K562 (cell line): ENCODE data around the gene NOL4L. TPM values are rescaled to one million over a fixed set of nuclear protein-coding genes. Genes with fewer than 3 reads are reported as not detected.

Source experiments
- ATAC-seq: fragments of 200-7000 bp; cut with Tn5 transposase; 3 replicates; pipeline ENCODE4 v1.9.1; 2020; ENCODE audit warnings: moderate library complexity
- BruUV-seq: library from RNA; stranded (reverse); fragments of 400-500 nt; replicated peaks from 2 replicates; lab custom pipeline; 2021; lab: Mats Ljungman, UMichigan
- CTCF ChIA-PET: fragments of 300-600 bp; formaldehyde crosslinking; extraction: SDS; loops from one replicate; lab custom pipeline; 2021; ENCODE audit warnings: low intra/inter-chr PET ratio; lab: Yijun Ruan, JAX
- POLR2A ChIA-PET: fragments of 300-600, 350-650 bp; sonication (Branson Sonifier 250); formaldehyde crosslinking; extraction: SDS; loops from one replicate; lab custom pipeline; 2021; ENCODE audit warnings: antibody characterized with exemption, inconsistent platforms; lab: Yijun Ruan, JAX
- DNase-seq, 4 experiments: peaks; one replicate each; pipeline versions ENCODE4 v3.0.0 to v3.0.0-alpha.2; 2011 to 2018; ENCODE audit warnings: low spot score in 3 of 4, mixed read lengths in 3 of 4; ENCODE audit errors: extremely low read depth in 1 of 4
- FAIRE-seq: peaks from 2 replicates; lab custom pipeline; 2011; peaks lifted over from hg19 to GRCh38; lab: Jason Lieb, UNC
- H2AFZ ChIP-seq: 2 replicates; pipeline ENCODE4 v1.6.0; 2011; ENCODE audit warnings: low read depth, low read length, control low read depth, inconsistent platforms
- H3K27ac ChIP-seq: fragments of 200-600 bp; 3 replicates; pipeline ENCODE4 v1.8.0; 2011; ENCODE audit warnings: low read depth, mild to moderate bottlenecking, control low read depth, inconsistent platforms, low read length, moderate library complexity, mixed read lengths; ENCODE audit errors: extremely low read depth
- H3K27me3 ChIP-seq, 2 experiments: fragments of 300-600 bp in 1 of 2; 2 replicates in 1 of 2; 3 replicates in 1 of 2; pipeline versions ENCODE4 v1.6.0 to v1.8.0; 2011; ENCODE audit warnings: inconsistent platforms in 2 of 2, low read length in 2 of 2, mild to moderate bottlenecking in 1 of 2, mixed read lengths in 1 of 2, moderate library complexity in 1 of 2; ENCODE audit not compliant: control insufficient read depth in 2 of 2, insufficient read depth in 2 of 2
- H3K36me3 ChIP-seq: fragments of 300-600 bp; 3 replicates; pipeline ENCODE4 v1.8.0; 2011; ENCODE audit warnings: mild to moderate bottlenecking, low read length, inconsistent platforms; ENCODE audit not compliant: control insufficient read depth, insufficient read depth
- H3K4me1 ChIP-seq, 2 experiments: fragments of 200-600 bp in 1 of 2; replicated peaks in 1 of 2; 2 replicates in 1 of 2; 3 replicates in 1 of 2; pipeline versions ENCODE4 v1.5.1 to v1.8.0; 2011; ENCODE audit warnings: inconsistent platforms in 2 of 2, low read length in 2 of 2, mild to moderate bottlenecking in 1 of 2, mixed read lengths in 1 of 2, moderate library complexity in 1 of 2; ENCODE audit not compliant: control insufficient read depth in 2 of 2, insufficient read depth in 2 of 2
- H3K4me2 ChIP-seq: 2 replicates; pipeline ENCODE4 v1.6.1; 2011; ENCODE audit warnings: low read length, control low read depth, inconsistent platforms, mixed read lengths; ENCODE audit not compliant: insufficient read depth
- H3K4me3 ChIP-seq: fragments of 200-600 bp; sonication (generic), shearing (Covaris generic); 2 replicates; pipeline ENCODE4 v1.5.1; 2016; ENCODE audit warnings: control low read depth, inconsistent platforms
- H3K79me2 ChIP-seq: fragments of 200-600 bp; 3 replicates; pipeline ENCODE4 v1.8.0; 2011; ENCODE audit warnings: low read length, inconsistent platforms; ENCODE audit not compliant: control insufficient read depth, insufficient read depth
- H3K9ac ChIP-seq, 2 experiments: 2 replicates each; pipeline versions ENCODE4 v1.6.0 to v1.6.1; 2011; ENCODE audit warnings: low read depth in 2 of 2, low read length in 2 of 2, control low read depth in 1 of 2, inconsistent platforms in 1 of 2, mild to moderate bottlenecking in 1 of 2, mixed read lengths in 1 of 2; ENCODE audit not compliant: insufficient read depth in 1 of 2
- H3K9me1 ChIP-seq: one replicate; pipeline ENCODE4 v1.6.0; 2011; ENCODE audit warnings: inconsistent platforms, mild to moderate bottlenecking, low read length, moderate library complexity; ENCODE audit not compliant: control insufficient read depth, insufficient read depth
- H3K9me3 ChIP-seq: replicated peaks from 2 replicates; pipeline ENCODE4 v1.5.1; 2011; ENCODE audit warnings: low read depth, low read length, inconsistent platforms; ENCODE audit not compliant: control insufficient read depth, insufficient read depth
- H4K20me1 ChIP-seq: replicated peaks from 2 replicates; pipeline ENCODE4 v1.6.1; 2011; ENCODE audit warnings: low read length, inconsistent platforms, mixed read lengths; ENCODE audit not compliant: control insufficient read depth, insufficient read depth
- CBX1 ChIP-seq: sonication (generic); IDR thresholded peaks from 2 replicates; pipeline ENCODE4 v1.6.1; 2016; ENCODE audit warnings: antibody characterized with exemption, low read depth, mild to moderate bottlenecking
- ETV6 ChIP-seq, 3 experiments: fragments of 150-350 bp in 1 of 3; sonication (generic) in 1 of 3; formaldehyde crosslinking in 1 of 3; IDR thresholded peaks; 2 replicates each; pipeline versions ENCODE4 v1.6.1 to v1.8.0; 2014 to 2022; ENCODE audit warnings: borderline replicate concordance in 2 of 3, low read depth in 2 of 3, antibody characterized with exemption in 1 of 3, low read length in 1 of 3, mild to moderate bottlenecking in 1 of 3, missing genetic modification reagents in 1 of 3
- MTA2 ChIP-seq: fragments of 450-650 bp; IDR thresholded peaks from 2 replicates; pipeline ENCODE4 v1.6.1; 2016; ENCODE audit warnings: low read depth
- POLR2G ChIP-seq: fragments of 200-400 bp; formaldehyde crosslinking; IDR thresholded peaks from 2 replicates; pipeline ENCODE4 v1.6.1; 2017; ENCODE audit warnings: low read depth, mild to moderate bottlenecking, antibody characterized with exemption, low read length, moderate library complexity
- SIN3B ChIP-seq: fragments of 450-650 bp; IDR thresholded peaks from 2 replicates; pipeline ENCODE4 v1.6.1; 2017; ENCODE audit warnings: low read depth, mild to moderate bottlenecking, moderate library complexity
- SMARCB1 ChIP-seq: IDR thresholded peaks from 2 replicates; pipeline ENCODE4 v1.6.1; 2011; ENCODE audit warnings: improper control_type of control experiment, low read depth; ENCODE audit not compliant: insufficient read length
- SP1 ChIP-seq: sonication (generic); formaldehyde crosslinking; IDR thresholded peaks from 2 replicates; pipeline ENCODE4 v1.8.1; 2022; ENCODE audit warnings: mild to moderate bottlenecking, missing genetic modification reagents
- XRCC5 ChIP-seq: fragments of 200-400 bp; formaldehyde crosslinking; IDR thresholded peaks from 2 replicates; pipeline ENCODE4 v1.6.1; 2017; ENCODE audit warnings: low read depth, mild to moderate bottlenecking, low read length
- YY1 ChIP-seq, 3 experiments: IDR thresholded peaks; 2 replicates each; pipeline ENCODE4 v1.6.1; 2011; ENCODE audit warnings: low read length in 2 of 3, mild to moderate bottlenecking in 2 of 3, moderate library complexity in 2 of 3, borderline replicate concordance in 1 of 3, control low read depth in 1 of 3, low read depth in 1 of 3; ENCODE audit not compliant: insufficient read depth in 3 of 3, insufficient replicate concordance in 2 of 3, control insufficient read depth in 1 of 3, insufficient read length in 1 of 3; ENCODE audit errors: extremely low read depth in 1 of 3
- WGBS: fragments of 100-300 bp; shearing (Covaris generic); methylation state at CpG from one replicate; pipeline ENCODE4 v1.1.6; 2016; ENCODE audit warnings: low coverage, mixed read lengths; ENCODE audit not compliant: insufficient coverage; ENCODE audit errors: missing lambda C conversion rate; 5-methylcytosine and 5-hydroxymethylcytosine counted together
- in situ Hi-C: fragments of 300-500 bp; cut with MboI; formaldehyde crosslinking; loops from 4 replicates; pipeline ENCODE4 v1.15.0; 2018; ENCODE audit warnings: inconsistent platforms, mixed read lengths
- intact Hi-C: fragments of 100-400 bp; cut with micrococcal nuclease; formaldehyde crosslinking; loops from 2 replicates; pipeline ENCODE4 v1.14.2; 2022
- polyA plus RNA-seq, 8 experiments: library from polyadenylated mRNA; depleted of rRNA in 4 of 8; stranded (reverse) in 5 of 8; unstranded in 3 of 8; fragments of >200 nt; fragmentation: Nextera tagmentation in 2 of 8; fragmentation: Illumina TruSeq in 1 of 8; extraction: Ambion mirVana in 2 of 8; extraction: Trizol in 1 of 8; gene quantifications; 2 replicates each; pipeline versions ENCODE4 v1.2.1 to v1.2.3, GENCODE V29; 2011 to 2014; ENCODE audit warnings: inconsistent platforms in 1 of 8, missing spikeins in 1 of 8
- total RNA-seq, 7 experiments: library from RNA; depleted of rRNA in 6 of 7; stranded (reverse); fragments of >200 nt in 6 of 7; fragmentation: Illumina TruSeq in 2 of 7; extraction: Trizol in 2 of 7; gene quantifications; 2 replicates each; pipeline versions ENCODE4 v1.2.1 to v1.2.3, GENCODE V29; 2011 to 2021; ENCODE audit warnings: low replicate concordance in 1 of 7
- TF ChIP-seq, protein P1 (sequence below): sonication (generic); formaldehyde crosslinking; IDR thresholded peaks from 2 replicates; pipeline ENCODE4 v1.4.0; 2020; ENCODE audit warnings: mild to moderate bottlenecking, missing genetic modification reagents
- TF ChIP-seq, protein P2 (sequence below): IDR thresholded peaks from 2 replicates; pipeline ENCODE4 v1.6.1; 2012; ENCODE audit warnings: low read depth, low read length, improper control_type of control experiment, borderline replicate concordance

NOL4L gene
- total and polyA plus RNA-seq, 9 of the 15 experiments (the other 6 are each of a cell fraction or from before 2014, with no cell fraction given): 5.1 to 36.2 (median 13.6) TPM

GRCh38 chr20:32581839-32582658, 3.1 kb downstream of the NOL4L start (continued):
- TF ChIP-seq, protein P1, sequence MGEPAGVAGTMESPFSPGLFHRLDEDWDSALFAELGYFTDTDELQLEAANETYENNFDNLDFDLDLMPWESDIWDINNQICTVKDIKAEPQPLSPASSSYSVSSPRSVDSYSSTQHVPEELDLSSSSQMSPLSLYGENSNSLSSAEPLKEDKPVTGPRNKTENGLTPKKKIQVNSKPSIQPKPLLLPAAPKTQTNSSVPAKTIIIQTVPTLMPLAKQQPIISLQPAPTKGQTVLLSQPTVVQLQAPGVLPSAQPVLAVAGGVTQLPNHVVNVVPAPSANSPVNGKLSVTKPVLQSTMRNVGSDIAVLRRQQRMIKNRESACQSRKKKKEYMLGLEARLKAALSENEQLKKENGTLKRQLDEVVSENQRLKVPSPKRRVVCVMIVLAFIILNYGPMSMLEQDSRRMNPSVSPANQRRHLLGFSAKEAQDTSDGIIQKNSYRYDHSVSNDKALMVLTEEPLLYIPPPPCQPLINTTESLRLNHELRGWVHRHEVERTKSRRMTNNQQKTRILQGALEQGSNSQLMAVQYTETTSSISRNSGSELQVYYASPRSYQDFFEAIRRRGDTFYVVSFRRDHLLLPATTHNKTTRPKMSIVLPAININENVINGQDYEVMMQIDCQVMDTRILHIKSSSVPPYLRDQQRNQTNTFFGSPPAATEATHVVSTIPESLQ (CRISPR knock-in tag): no peak
- TF ChIP-seq SP1 (CRISPR knock-in tag) (peak; percentile 32; the same call in 1 of the 2 replicates), SMARCB1 (no peak), POLR2G (peak; percentile 58)

DNA sequence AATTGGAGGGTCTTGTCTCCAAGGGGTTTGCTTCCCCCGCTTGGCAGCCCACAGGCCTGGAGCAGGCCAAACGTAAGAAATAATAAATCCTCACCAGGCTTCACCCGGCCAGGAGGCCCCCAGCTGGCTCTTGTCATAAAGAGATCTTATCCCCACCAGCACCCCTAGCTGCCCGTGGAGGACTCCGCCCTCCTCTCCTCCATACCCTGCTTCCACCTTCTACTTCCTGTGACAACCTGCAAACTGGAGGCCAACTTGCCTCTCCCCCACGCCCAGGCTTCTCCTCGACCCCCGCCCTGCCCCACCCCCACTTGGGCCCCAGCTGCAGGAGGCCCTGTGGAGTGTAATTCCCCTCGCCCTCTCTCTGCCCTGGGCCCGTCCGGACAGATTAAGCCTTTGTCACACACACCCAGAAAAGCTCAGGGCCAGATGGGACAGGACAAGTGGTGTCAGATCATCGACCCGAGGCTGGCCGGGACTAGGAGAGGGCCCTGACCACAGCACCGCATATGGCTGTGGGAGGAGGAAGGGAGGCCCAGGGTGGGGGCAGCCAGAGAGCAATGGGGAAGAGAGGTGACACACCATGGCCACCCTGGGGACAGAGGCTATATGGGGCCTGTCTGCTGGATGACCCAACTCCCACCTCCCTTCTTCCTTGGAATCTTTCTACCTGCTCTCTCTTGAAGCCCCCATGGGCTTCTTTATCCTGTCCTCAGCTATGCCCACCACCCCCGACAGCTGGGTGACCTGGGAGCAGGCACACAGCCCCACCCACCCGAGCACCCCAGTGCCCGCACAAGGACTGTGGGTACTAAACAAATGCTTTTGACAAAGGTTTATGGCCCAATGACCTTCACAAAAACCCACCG, 3.9 kb downstream of the NOL4L start:
- intact Hi-C loops (loop anchor here (1.0 to 5.0 kb wide), 5 partner anchors 45 to 224 kb away; partner anchors contain the start of gene ASXL1), in situ Hi-C loops (no loop called here)
- H3K79me2 ChIP-seq: peaks cover 75% of the 10 kb centered on the region
- peak overlapping the region; percentile 29 for H2AFZ ChIP-seq
- peak overlapping the region; percentile 71 for H3K27ac ChIP-seq
- ATAC-seq: peak; percentile 75
- H3K9me1 ChIP-seq: no peaks in the 10 kb centered on the region
- no peaks in the 10 kb centered on the region; the same call in 1 of the 2 replicates for H4K20me1 ChIP-seq
- H3K4me3 ChIP-seq: peak overlapping the region; percentile 13; the same call in 1 of the 2 replicates
- H3K9me3 ChIP-seq: no peaks in the 10 kb centered on the region
- 9% methylated on average over 15 of the region's 19 CpGs for WGBS
- peak; percentile 95 for FAIRE-seq
- no peaks in the 10 kb centered on the region for H3K27me3 ChIP-seq
- POLR2A ChIA-PET: interaction anchor here (0.6 to 1.5 kb wide), 8 partner anchors 11 to 1506 kb away, joined by 3 to 12 read pairs (median 3); no protein-coding TSS in a partner anchor
- H3K4me1 ChIP-seq: peaks cover 57 to 77% of the 10 kb centered on the region in 2 experiments
- peak; percentile 67 to 93 (median 72) for DNase-seq
- no TSS peak for BruUV-seq
- H3K4me2 ChIP-seq: peak overlapping the region; percentile 63
- peak overlapping the region; percentile 57 to 90 for H3K9ac ChIP-seq
- CTCF ChIA-PET: interaction anchor here (0.9 kb wide), 1 partner anchor 72 kb away, joined by 3 read pairs; no protein-coding TSS in a partner anchor
- peaks cover 8% of the 10 kb centered on the region; the same call in 1 of the 3 replicates for H3K36me3 ChIP-seq
- no peak for TF ChIP-seq XRCC5
- TF ChIP-seq ETV6 (IDR thresholded peaks at IDR 0.05; ENCODE audit: borderline replicate concordance in 1 of 2, low read depth in 2 of 2, low read length in 1 of 2): peak; percentile 7 to 37; a peak in 1 of 4 replicates
- no peak for TF ChIP-seq ETV6 (CRISPR knock-in tag; IDR thresholded peaks at IDR 0.05; ENCODE audit: borderline replicate concordance)
- peak in 1 of 3 experiments; percentile 66 for TF ChIP-seq YY1 (IDR thresholded peaks at IDR 0.05; ENCODE audit: borderline replicate concordance in 1 of 3, control insufficient read depth in 1 of 3, extremely low read depth in 1 of 3, insufficient read depth in 3 of 3, insufficient read length in 1 of 3, insufficient replicate concordance in 2 of 3, low read depth in 1 of 3, low read length in 2 of 3)
- TF ChIP-seq MTA2: no peak
- no peak for TF ChIP-seq SIN3B
- TF ChIP-seq CBX1: peak; percentile 13; the same call in 1 of the 2 replicates
- TF ChIP-seq, protein P2, sequence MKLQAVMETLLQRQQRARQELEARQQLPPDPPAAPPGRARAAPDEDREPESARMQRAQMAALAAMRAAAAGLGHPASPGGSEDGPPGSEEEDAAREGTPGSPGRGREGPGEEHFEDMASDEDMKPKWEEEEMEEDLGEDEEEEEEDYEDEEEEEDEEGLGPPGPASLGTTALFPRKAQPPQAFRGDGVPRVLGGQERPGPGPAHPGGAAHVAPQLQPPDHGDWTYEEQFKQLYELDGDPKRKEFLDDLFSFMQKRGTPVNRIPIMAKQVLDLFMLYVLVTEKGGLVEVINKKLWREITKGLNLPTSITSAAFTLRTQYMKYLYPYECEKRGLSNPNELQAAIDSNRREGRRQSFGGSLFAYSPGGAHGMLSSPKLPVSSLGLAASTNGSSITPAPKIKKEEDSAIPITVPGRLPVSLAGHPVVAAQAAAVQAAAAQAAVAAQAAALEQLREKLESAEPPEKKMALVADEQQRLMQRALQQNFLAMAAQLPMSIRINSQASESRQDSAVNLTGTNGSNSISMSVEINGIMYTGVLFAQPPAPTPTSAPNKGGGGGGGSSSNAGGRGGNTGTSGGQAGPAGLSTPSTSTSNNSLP: 0 out of 2 replicates have a peak, but pooled peaks have one; percentile 40
